Loucy (cell line): Measurements from ENCODE around the gene DLG2.

ENCODE experiments used
- H2AFZ ChIP-seq: fragments of 200-600 bp; sonication (generic); 2 replicates; pipeline ENCODE4 v1.6.0; 2016; ENCODE audit warnings: antibody characterized with exemption, mild to moderate bottlenecking, low read length, moderate library complexity
- H3F3A ChIP-seq: fragments of 200-600 bp; 2 replicates; pipeline ENCODE4 v1.6.0; 2016; ENCODE audit warnings: antibody characterized with exemption, low read depth, mild to moderate bottlenecking
- H3K27me3 ChIP-seq: fragments of 200-600 bp; sonication (generic); 2 replicates; pipeline ENCODE4 v1.6.1; 2014; ENCODE audit warnings: low read length, mild to moderate bottlenecking; ENCODE audit not compliant: insufficient read depth, poor library complexity, severe bottlenecking
- H3K36me3 ChIP-seq: fragments of 200-600 bp; sonication (generic); 2 replicates; pipeline ENCODE4 v1.6.1; 2016; ENCODE audit warnings: low read length; ENCODE audit not compliant: insufficient read depth
- H3K4me1 ChIP-seq: fragments of 200-600 bp; sonication (generic); 2 replicates; pipeline ENCODE4 v1.5.1; 2014; ENCODE audit warnings: low read length, mild to moderate bottlenecking; ENCODE audit not compliant: insufficient read depth, poor library complexity, severe bottlenecking
- H3K4me2 ChIP-seq: fragments of 200-600 bp; sonication (generic); 2 replicates; pipeline ENCODE4 v1.6.0; 2014; ENCODE audit warnings: antibody characterized with exemption, low read length, low read depth, mild to moderate bottlenecking; ENCODE audit not compliant: poor library complexity, severe bottlenecking
- H3K4me3 ChIP-seq: fragments of 200-600 bp; sonication (generic); 2 replicates; pipeline ENCODE4 v1.5.1; 2014; ENCODE audit warnings: low read length, mild to moderate bottlenecking, mixed read lengths; ENCODE audit not compliant: poor library complexity, severe bottlenecking
- H3K79me2 ChIP-seq: fragments of 200-600 bp; sonication (generic); 2 replicates; pipeline ENCODE4 v1.6.1; 2014; ENCODE audit warnings: low read length; ENCODE audit not compliant: insufficient read depth
- H3K9ac ChIP-seq: fragments of 200-600 bp; sonication (generic); 2 replicates; pipeline ENCODE4 v1.6.0; 2014; ENCODE audit warnings: mild to moderate bottlenecking, low read depth, low read length, moderate library complexity; ENCODE audit not compliant: poor library complexity, severe bottlenecking
- H3K9me2 ChIP-seq: fragments of 200-600 bp; sonication (generic); replicated peaks from 2 replicates; pipeline ENCODE4 v1.6.1; 2016; ENCODE audit warnings: low read depth, low read length, mixed read lengths
- H3K9me3 ChIP-seq: fragments of 200-600 bp; sonication (generic); 2 replicates; pipeline ENCODE4 v1.6.1; 2014; ENCODE audit warnings: mild to moderate bottlenecking, antibody characterized with exemption, low read length, low read depth; ENCODE audit not compliant: insufficient read depth
- H4K20me1 ChIP-seq: fragments of 200-600 bp; sonication (generic); 2 replicates; pipeline ENCODE4 v1.6.0; 2014; ENCODE audit warnings: antibody characterized with exemption, low read length, mild to moderate bottlenecking; ENCODE audit not compliant: insufficient read depth, poor library complexity, severe bottlenecking
- EZH2phosphoT487 ChIP-seq: fragments of 200-600 bp; IDR thresholded peaks from 2 replicates; pipeline ENCODE4 v1.6.1; 2018; ENCODE audit warnings: antibody characterized with exemption, mild to moderate bottlenecking, moderate library complexity, borderline replicate concordance
- TF ChIP-seq, protein P1 (sequence below): fragments of 200-600 bp; sonication (generic); conservative IDR thresholded peaks from 2 replicates; pipeline ENCODE4 v1.5.1; 2014; ENCODE audit warnings: mild to moderate bottlenecking, antibody characterized with exemption, low read length

Gene DLG2

DNA sequence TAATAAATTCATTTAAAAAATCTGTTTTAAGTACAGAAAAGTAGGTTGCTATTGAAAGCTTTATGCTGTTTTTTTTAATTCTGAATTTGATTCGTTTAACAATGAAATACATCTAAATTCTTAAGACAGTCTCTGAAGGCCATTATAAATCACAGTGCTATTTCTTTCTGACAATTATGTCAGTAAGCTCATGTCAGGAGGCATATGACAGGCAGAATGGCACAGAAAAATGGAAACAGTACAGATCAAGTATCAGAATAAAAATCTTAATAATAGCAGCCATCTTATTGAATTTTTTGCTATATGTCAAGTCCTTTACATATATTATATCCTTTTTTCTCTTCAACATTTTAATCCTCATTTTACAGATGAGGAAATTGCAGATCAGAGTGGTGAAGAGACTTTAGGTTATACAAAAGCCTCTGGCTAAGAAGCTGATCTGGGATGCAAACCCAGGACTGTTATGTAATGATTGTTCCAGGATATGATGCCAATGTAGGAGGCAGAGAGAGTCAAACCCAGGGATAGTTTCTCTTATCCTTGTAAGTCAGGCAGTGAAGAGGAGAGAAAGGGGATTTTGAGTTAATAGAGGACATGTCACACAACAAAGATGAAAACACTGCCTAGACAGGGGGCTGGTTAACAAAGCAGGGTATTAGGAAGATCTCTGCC lies 2057.9 kb downstream of the DLG2 start:
- Histone ChIP-seq H3F3A (no peaks in the 10 kb centered on the region), H3K9me3 (no peaks in the 10 kb centered on the region), H3K4me3 (no peak overlapping the region), H3K9ac (no peak overlapping the region), H3K9me2 (no peaks in the 10 kb centered on the region), H3K4me1 (no peaks in the 10 kb centered on the region), H3K36me3 (no peaks in the 10 kb centered on the region), H2AFZ (no peak overlapping the region), H3K4me2 (no peak overlapping the region), H4K20me1 (no peaks in the 10 kb centered on the region), H3K79me2 (no peaks in the 10 kb centered on the region), H3K27me3 (no peaks in the 10 kb centered on the region)
- TF ChIP-seq, protein P1, sequence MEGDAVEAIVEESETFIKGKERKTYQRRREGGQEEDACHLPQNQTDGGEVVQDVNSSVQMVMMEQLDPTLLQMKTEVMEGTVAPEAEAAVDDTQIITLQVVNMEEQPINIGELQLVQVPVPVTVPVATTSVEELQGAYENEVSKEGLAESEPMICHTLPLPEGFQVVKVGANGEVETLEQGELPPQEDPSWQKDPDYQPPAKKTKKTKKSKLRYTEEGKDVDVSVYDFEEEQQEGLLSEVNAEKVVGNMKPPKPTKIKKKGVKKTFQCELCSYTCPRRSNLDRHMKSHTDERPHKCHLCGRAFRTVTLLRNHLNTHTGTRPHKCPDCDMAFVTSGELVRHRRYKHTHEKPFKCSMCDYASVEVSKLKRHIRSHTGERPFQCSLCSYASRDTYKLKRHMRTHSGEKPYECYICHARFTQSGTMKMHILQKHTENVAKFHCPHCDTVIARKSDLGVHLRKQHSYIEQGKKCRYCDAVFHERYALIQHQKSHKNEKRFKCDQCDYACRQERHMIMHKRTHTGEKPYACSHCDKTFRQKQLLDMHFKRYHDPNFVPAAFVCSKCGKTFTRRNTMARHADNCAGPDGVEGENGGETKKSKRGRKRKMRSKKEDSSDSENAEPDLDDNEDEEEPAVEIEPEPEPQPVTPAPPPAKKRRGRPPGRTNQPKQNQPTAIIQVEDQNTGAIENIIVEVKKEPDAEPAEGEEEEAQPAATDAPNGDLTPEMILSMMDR: no peak
- no peak for TF ChIP-seq EZH2phosphoT487

DNA sequence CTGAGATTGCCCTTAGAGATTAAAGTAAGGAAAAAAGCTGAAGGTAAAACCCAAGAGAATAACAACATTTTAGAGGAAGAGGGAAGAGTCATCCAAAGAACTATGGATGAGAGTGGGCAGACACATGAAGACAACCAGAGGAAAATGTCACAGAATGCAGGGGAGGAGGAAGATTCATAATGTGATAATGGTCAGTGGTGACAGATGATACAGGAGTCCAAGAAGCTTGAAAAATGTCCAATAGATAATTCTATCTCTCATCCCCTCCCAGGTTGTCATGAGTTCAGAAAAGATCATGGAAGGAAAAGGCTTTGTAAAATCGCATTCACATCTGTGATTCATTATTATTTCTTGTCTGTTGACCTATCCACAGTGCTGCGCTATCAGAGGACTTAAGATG lies 2058.6 kb downstream of the DLG2 start:
- H3K4me2 ChIP-seq: no peak overlapping the region
- no peaks in the 10 kb centered on the region for H3F3A ChIP-seq
- H2AFZ ChIP-seq: no peak overlapping the region
- TF ChIP-seq, protein P1: no peak
- TF ChIP-seq EZH2phosphoT487: no peak
- no peak overlapping the region for H3K9ac ChIP-seq
- no peaks in the 10 kb centered on the region for H3K4me1 ChIP-seq
- no peaks in the 10 kb centered on the region for H3K9me2 ChIP-seq
- H3K9me3 ChIP-seq: no peaks in the 10 kb centered on the region
- no peak overlapping the region for H3K4me3 ChIP-seq
- no peaks in the 10 kb centered on the region for H3K79me2 ChIP-seq
- H3K27me3 ChIP-seq: no peaks in the 10 kb centered on the region
- no peaks in the 10 kb centered on the region for H3K36me3 ChIP-seq
- no peaks in the 10 kb centered on the region for H4K20me1 ChIP-seq

DNA sequence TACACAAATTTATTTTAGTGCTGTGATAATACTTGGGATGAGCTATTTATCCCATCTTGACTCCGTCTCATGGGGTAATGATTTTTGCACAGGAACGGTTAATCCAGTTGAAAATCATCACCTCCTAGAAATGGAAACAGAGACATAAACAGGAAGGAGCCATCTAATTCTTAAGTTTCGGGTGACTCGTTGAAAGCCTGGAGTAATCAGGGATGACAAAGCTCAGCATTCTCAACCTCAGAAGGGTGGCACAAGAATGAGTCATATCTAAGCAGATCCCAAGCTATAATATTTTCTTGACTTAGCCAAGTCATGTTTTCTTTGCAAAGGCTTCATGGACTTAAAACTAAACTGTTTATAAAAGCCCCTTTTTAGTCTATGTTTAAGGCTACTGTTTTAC lies 2060.2 kb downstream of the DLG2 start:
- H3K4me2 ChIP-seq: no peak overlapping the region
- no peak overlapping the region for H3K9ac ChIP-seq
- no peaks in the 10 kb centered on the region for H4K20me1 ChIP-seq
- H3K9me3 ChIP-seq: no peaks in the 10 kb centered on the region
- H3K27me3 ChIP-seq: no peaks in the 10 kb centered on the region
- H3K79me2 ChIP-seq: no peaks in the 10 kb centered on the region
- H3K9me2 ChIP-seq: no peaks in the 10 kb centered on the region
- no peaks in the 10 kb centered on the region for H3F3A ChIP-seq
- no peak overlapping the region for H3K4me3 ChIP-seq
- H2AFZ ChIP-seq: no peak overlapping the region
- H3K4me1 ChIP-seq: no peaks in the 10 kb centered on the region
- TF ChIP-seq, protein P1: no peak
- no peak for TF ChIP-seq EZH2phosphoT487
- no peaks in the 10 kb centered on the region for H3K36me3 ChIP-seq
